HS-5 (cell line): Measurements from ENCODE around the gene MMADHC.
A peak's percentile ranks its signal among the peaks of the same experiment; 100 is the strongest.

Experiments
- DNase-seq: peaks from one replicate; pipeline ENCODE4 v3.0.0-alpha.2; 2012; ENCODE audit warnings: low read depth

Gene MMADHC

DNA sequence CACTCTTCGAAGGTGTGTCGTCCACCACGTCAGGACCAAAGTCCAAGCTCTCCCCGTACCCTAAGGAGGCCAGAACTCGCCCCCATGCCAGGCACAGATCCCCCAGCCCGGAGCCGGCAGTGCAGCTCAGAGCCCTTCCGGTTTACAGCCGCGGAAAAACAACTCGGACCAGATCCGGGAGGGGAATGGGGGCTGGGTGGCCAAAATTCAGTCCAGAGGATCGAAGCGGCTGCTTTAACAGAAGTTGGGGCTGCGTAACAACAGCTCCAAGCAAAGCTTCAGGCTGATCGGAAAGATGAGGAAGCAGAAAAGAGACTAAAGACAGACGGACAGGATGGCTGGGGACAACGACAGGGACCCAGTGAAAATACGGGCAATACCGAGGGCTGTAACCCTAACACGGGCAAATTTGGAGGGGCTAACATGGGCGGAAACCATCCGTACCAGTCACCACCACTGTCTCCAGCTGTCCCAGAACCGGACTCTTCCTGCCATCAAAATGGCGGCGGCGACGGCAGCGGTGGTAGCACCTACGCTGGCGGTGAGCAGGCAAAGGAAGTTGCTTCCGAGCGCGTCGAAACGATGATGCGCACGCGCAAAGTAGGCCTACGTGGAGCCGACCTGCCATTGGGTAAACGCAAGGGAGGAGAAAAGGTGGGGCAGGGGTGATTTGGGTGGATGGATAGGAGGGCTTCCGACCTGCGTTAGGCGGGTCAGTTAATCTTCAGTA lies at the start of gene MMADHC:
MMADHC (minus strand) TSS at position 556 of the 730 bp plus-strand sequence. CDS start 678 bp downstream, outside the sequence.
- peak; percentile 74 for DNase-seq

GRCh38 chr2:149634103-149634502 lies 46.5 kb upstream of the MMADHC start:
- DNase-seq: no peak

DNA sequence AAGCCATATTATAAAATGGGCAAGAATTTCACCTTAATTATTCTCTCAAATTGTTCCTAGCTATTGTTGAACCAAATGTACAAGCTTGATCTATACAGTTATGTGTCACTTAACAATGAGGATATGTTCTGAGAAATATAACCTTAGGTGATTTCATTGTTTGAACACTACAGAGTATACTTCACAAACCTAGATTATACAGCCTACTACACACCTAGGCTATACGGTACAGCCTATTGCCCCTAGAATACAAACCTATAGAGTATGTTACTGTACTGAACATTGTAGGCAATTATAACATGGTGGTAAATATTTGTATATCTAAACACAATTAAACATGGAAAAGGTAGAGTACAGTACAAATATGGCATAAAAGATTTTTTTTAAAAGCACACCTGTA lies 42.9 kb upstream of the MMADHC start:
- no peak for DNase-seq

DNA sequence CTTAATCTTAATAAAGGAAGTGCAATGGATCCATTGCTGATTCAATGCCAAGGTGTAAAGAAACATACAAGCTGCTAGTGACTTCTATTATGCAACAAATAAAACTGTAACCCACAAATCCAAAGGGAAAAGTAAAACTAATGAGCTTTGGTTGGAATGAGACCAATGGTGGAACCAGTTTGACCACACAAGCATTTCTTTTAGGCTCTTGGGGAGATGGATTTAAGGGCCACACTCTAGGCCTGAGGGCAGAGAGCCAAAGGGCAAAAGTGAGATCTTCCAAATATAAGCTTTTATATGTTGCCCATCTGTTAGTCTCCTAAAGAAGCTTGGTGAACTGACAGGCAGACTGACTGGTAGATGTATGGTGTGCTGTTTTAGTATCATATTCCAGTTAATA lies 41.5 kb upstream of the MMADHC start:
- DNase-seq: no peak

GRCh38 chr2:149627111-149627801 lies 39.7 kb upstream of the MMADHC start:
- DNase-seq: no peak

DNA sequence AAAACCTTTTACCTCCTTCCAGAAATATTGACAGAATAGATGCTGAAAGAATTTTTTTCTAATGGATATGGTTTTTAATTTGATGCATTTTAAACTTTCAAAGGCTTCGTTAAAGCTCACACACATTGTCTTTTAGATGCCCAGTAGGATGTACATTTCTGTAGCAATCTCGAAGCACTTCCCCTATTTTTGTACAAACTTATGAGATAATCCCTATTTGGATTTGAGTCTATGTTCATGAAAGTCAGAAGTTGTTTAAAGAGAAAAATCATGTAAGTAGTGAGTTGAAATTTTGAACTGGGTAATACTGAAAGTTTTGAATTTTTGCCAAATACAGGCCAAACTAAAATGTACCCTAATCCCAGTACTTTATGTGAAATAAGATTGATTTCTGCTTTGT lies 38.1 kb upstream of the MMADHC start:
- no peak for DNase-seq

DNA sequence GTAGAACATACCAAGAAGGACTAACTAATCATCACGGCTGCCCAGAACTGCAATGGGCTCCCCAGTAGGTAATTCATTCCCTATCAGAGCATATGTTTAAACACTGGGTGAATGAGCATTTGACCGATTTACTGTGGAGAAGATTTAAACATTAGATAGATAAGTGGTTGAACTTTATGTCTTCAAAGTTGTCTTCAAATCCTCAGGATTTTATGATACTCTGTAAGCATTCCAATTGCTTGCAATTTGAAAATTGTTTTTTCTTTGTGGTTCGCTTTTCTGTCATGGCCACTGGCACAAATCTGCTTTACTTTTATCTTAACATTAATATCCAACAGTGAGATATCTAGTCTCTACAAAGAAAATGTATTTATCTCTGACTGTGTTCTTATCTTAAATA lies 37.7 kb upstream of the MMADHC start:
- no peak for DNase-seq

DNA sequence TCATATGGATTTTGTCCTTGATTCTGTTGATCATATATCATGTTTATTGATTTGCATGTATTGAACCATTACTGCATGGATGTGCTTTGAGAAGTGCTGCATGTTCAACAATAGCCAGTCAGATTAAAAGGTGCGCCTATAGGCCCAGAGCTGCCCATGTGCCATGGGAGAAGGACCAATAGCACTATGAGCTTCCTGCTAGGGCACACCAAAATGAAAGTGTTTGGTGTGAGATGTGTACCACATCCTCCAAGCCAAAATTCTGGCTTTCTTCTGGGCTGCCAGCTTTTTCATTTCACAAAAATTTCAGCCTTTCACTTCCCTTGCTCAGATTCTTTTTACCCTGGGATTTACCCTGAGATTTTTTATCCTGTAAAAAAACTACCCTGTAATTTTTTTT lies 34.8 kb upstream of the MMADHC start:
- DNase-seq: no peak

- no peak for DNase-seq
Measured at GRCh38 chr2:149617476-149617875, 29.9 kb upstream of the MMADHC start.

GRCh38 chr2:149616681-149617456 lies 29.3 kb upstream of the MMADHC start:
- DNase-seq: no peak

DNA sequence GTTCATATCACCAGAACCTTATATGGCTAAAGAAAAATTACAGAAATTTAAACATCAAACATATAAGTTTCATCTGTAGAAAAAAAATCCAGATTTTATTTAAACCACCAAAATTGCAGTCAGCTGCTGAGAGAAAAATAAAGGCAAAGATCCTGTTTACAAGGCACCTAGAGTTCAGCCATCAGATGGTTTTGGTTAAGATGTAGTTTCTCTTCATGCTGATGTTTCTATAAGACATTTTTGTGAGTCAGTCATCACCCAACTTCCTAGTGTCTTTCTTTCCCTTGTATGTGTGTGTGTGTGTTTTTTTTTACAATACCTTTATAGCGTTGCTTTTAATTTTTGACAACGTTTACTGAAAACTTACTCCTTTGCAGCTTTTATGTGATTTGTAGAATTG lies 26.1 kb upstream of the MMADHC start:
- no peak for DNase-seq

DNA sequence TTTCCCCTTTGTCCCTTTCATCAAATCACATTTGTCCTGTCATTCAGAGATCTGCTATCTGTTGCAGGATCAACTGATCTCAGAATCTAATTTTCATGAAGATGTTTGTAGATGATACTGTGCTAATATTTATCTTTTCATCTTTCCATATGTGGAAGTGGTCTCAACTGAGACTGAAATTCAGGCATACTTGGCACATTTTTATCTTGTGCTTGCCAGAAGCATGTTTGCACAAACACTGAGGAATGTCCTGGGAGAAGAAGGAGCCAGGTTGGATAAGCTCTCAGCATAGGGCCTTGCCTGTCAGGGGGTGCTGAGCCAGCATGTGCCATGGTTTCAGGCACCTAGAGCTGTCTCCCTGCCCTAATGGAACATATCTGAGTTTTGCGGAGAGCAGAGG lies 24.5 kb upstream of the MMADHC start:
- DNase-seq: no peak

- no peak for DNase-seq
Measured at GRCh38 chr2:149611100-149611820, 23.7 kb upstream of the MMADHC start.

GRCh38 chr2:149606251-149606811 lies 18.8 kb upstream of the MMADHC start:
- no peak for DNase-seq

DNA sequence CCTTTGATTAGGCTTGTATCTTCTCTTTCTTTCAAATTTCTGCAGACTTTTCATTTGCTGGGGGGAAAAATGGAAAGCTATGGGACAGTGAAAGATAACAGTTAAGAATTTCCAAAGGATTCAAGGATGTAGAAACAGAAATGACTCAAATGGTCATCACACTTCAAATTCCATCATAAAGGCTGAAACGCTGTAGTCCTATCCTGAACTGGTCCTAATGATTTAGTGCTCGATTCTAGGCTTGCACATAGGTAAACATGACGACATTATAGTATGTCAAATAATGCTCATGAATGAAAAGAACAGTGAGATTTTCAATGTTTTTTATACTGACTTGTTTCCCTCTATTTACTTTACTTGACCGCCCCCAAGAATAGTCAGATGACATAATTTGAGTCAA lies 15.7 kb upstream of the MMADHC start:
- DNase-seq: no peak

- DNase-seq: no peak
Measured at GRCh38 chr2:149601141-149601796, 13.7 kb upstream of the MMADHC start.

- peak; percentile 90 for DNase-seq
Measured at GRCh38 chr2:149597668-149598326, 10.2 kb upstream of the MMADHC start.

DNA sequence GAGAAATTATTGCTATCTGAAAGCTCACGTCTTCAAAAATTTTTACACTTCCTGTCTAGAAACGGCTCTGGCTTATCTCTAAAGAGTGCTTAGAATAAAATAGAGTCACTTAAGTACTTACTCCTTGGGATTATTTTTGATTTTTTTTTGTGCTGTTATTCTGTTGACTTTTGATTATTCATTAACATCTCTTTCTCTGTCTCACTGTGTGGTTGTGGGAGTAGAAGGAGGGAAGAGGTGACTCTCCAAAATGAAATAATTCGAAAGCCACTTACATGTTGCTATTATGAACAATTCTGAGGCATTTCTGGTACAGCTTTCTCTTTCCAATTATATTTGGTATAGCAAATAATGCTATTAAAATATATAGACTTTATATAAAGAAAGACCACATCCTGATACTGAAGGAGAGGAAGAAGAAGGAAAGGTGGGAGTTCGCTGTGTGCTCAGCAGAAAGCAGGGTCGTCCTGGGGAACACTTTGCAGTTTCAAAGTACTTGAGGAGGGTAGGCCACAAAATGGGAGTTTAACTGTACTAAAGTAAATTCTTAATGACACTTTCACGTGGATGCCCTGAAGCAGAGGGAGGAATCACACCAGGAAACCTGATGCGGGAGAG lies 9.6 kb upstream of the MMADHC start:
- no peak for DNase-seq

- DNase-seq: no peak
Measured at GRCh38 chr2:149596471-149596870, 8.9 kb upstream of the MMADHC start.
